ENCODE data around the gene MEN1.

The MEN1 gene

DNA sequence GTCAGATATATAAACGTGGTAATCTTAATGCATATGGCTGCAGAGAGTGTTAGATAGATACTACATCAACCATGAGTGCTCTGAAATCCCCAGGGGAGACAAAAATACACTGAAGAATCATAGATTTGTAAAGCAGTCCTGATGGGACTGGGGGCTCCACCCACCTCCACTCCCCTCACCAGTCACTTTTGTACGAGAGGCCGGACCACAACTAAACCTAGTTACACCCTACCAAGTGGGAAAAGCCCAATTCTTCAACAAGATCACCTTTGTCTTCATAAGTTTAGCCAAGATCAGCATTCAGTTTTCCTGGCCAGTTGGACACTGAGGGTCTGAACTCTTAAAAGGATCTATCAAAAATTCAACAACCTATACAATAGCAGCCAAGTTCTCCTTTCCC is 33.5 kb downstream of the MEN1 start:
- peak overlapping the region; percentile 97 for H3K27ac ChIP-seq (ENCODE audit: poor library complexity, severe bottlenecking)
- no peaks in the 10 kb centered on the region for H3K9me3 ChIP-seq (ENCODE audit: severe bottlenecking)
- TF ChIP-seq, protein P1, sequence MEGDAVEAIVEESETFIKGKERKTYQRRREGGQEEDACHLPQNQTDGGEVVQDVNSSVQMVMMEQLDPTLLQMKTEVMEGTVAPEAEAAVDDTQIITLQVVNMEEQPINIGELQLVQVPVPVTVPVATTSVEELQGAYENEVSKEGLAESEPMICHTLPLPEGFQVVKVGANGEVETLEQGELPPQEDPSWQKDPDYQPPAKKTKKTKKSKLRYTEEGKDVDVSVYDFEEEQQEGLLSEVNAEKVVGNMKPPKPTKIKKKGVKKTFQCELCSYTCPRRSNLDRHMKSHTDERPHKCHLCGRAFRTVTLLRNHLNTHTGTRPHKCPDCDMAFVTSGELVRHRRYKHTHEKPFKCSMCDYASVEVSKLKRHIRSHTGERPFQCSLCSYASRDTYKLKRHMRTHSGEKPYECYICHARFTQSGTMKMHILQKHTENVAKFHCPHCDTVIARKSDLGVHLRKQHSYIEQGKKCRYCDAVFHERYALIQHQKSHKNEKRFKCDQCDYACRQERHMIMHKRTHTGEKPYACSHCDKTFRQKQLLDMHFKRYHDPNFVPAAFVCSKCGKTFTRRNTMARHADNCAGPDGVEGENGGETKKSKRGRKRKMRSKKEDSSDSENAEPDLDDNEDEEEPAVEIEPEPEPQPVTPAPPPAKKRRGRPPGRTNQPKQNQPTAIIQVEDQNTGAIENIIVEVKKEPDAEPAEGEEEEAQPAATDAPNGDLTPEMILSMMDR (IDR thresholded peaks at IDR 0.05; ENCODE audit: poor library complexity, severe bottlenecking), result no peak
- no peak for DNase-seq (ENCODE audit: low spot score)
- H3K27me3 ChIP-seq (ENCODE audit: insufficient read depth, poor library complexity, severe bottlenecking), result no peaks in the 10 kb centered on the region
- H3K4me1 ChIP-seq (ENCODE audit: insufficient read depth, poor library complexity, severe bottlenecking), result peaks cover 14% of the 10 kb centered on the region
- peak overlapping the region; percentile 77 for H3K4me3 ChIP-seq (ENCODE audit: severe bottlenecking)
- no peak for ATAC-seq (ENCODE audit: low read depth)
- peaks cover 57% of the 10 kb centered on the region for H3K36me3 ChIP-seq (ENCODE audit: low read depth)

DNA sequence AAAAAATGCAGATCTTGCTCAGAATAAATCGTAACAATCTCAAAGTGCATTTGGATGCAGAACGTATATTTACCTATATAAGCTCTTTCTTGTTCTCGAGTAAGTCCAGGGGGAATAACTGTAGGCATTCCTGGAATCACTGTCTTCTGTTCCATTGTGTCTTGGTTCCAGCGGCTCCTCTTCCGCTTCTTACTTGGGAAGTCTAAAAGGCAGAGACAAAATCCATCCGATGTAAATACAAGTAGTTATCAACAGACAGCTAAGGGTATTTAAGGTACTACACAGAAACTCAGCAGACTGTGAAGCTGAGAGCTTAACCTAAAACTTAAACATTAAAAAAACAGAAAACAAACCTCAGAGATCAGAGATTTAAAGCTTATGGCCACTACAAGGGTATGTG is 33.9 kb downstream of the MEN1 start:
- no peak for ATAC-seq (ENCODE audit: low read depth)
- TF ChIP-seq, protein P1 (IDR thresholded peaks at IDR 0.05; ENCODE audit: poor library complexity, severe bottlenecking), result no peak
- H3K27ac ChIP-seq (ENCODE audit: poor library complexity, severe bottlenecking), result no peak overlapping the region
- peaks cover 14% of the 10 kb centered on the region for H3K4me1 ChIP-seq (ENCODE audit: insufficient read depth, poor library complexity, severe bottlenecking)
- no peaks in the 10 kb centered on the region for H3K9me3 ChIP-seq (ENCODE audit: severe bottlenecking)
- no peaks in the 10 kb centered on the region for H3K27me3 ChIP-seq (ENCODE audit: insufficient read depth, poor library complexity, severe bottlenecking)
- DNase-seq (ENCODE audit: low spot score), result no peak
- peaks cover 61% of the 10 kb centered on the region for H3K36me3 ChIP-seq (ENCODE audit: low read depth)
- peak overlapping the region; percentile 77 for H3K4me3 ChIP-seq (ENCODE audit: severe bottlenecking)

DNA sequence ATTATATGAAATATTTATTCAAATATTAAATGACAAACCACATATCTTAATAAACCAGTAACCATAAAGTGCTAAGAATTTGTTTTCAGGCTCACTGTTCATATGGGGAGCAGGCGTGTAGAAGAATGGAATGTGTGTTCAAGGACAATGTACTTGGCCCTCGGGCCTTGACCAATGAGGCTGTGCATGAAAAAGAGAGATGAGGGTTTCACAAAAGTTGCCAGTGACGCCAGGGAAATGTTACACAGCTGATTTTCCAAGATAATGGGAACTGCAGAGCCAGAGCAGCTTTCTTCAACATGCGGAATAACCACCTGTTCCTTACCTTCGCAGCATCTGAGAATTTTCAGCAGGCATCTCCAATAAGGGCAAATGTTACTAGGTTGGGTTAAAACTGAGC is 36.2 kb downstream of the MEN1 start:
- ATAC-seq (ENCODE audit: low read depth) (no peak), DNase-seq (ENCODE audit: low spot score) (no peak)
- H3K27me3 ChIP-seq (ENCODE audit: insufficient read depth, poor library complexity, severe bottlenecking), result no peaks in the 10 kb centered on the region
- H3K4me3 ChIP-seq (ENCODE audit: severe bottlenecking), result no peak overlapping the region
- no peaks in the 10 kb centered on the region for H3K9me3 ChIP-seq (ENCODE audit: severe bottlenecking)
- H3K36me3 ChIP-seq (ENCODE audit: low read depth), result peaks cover 84% of the 10 kb centered on the region
- no peak overlapping the region for H3K27ac ChIP-seq (ENCODE audit: poor library complexity, severe bottlenecking)
- TF ChIP-seq, protein P1 (IDR thresholded peaks at IDR 0.05; ENCODE audit: poor library complexity, severe bottlenecking), result no peak
- peaks cover 14% of the 10 kb centered on the region for H3K4me1 ChIP-seq (ENCODE audit: insufficient read depth, poor library complexity, severe bottlenecking)

DNA sequence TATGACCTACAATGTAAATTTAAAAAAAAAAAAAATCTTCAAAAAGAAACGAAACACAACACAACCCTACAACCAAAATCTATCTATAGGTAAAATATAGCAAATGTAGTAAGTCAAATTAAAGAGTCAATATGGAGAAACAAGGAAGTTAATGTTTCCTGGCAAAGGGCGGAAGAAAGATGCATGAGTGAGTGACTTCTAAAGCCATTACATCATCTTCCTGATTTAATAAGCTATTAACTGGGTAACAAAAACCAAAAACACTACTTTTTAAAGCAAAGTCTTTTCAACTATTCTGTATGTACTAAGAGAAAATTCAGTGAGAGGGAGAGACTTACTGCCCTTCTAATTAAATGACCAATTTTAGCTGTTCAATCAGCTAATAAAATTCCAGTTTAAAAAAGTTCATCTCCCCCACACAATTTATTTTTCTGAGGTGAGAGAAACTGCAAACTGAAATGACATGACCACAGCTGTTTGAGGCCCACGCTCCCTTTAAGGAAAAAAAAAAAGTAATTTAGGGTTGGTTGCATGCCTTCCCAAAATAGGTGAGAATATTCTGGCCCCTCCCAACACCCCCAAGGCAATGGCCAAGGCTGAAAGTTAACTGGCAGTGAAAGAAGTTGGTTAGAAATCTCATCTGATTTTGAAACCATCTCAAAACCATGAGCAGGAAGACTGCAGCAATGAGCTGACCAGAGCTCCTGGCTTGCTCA is 37.9 kb downstream of the MEN1 start:
- H3K4me1 ChIP-seq (ENCODE audit: insufficient read depth, poor library complexity, severe bottlenecking), result peaks cover 14% of the 10 kb centered on the region
- DNase-seq (ENCODE audit: low spot score) (no peak), ATAC-seq (ENCODE audit: low read depth) (no peak)
- peaks cover 100% of the 10 kb centered on the region for H3K36me3 ChIP-seq (ENCODE audit: low read depth)
- H3K9me3 ChIP-seq (ENCODE audit: severe bottlenecking), result no peaks in the 10 kb centered on the region
- no peak overlapping the region for H3K27ac ChIP-seq (ENCODE audit: poor library complexity, severe bottlenecking)
- H3K27me3 ChIP-seq (ENCODE audit: insufficient read depth, poor library complexity, severe bottlenecking), result no peaks in the 10 kb centered on the region
- H3K4me3 ChIP-seq (ENCODE audit: severe bottlenecking), result no peak overlapping the region
- TF ChIP-seq, protein P1 (IDR thresholded peaks at IDR 0.05; ENCODE audit: poor library complexity, severe bottlenecking), result no peak

DNA sequence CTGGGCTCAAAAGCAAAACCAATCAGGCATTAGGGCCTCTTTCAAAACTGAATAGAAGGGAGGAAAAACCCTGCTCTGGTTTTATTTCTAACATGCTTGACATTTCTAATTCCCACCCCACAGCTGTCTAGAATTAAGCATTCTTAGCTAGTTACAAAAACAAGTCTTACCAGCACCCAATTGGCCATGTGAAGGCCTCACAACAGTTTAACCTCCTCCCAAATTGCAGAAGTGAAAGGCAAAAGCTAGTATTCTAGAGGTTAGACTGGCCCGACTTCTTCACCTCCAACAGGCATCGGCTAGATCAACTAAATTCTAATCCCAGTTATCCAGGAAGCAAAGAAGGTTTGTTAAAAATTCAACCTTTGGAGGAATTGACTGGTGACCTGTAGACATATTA is 38.5 kb downstream of the MEN1 start:
- ATAC-seq (ENCODE audit: low read depth) (no peak), DNase-seq (ENCODE audit: low spot score) (no peak)
- no peaks in the 10 kb centered on the region for H3K27me3 ChIP-seq (ENCODE audit: insufficient read depth, poor library complexity, severe bottlenecking)
- TF ChIP-seq, protein P1 (IDR thresholded peaks at IDR 0.05; ENCODE audit: poor library complexity, severe bottlenecking), result no peak
- H3K4me1 ChIP-seq (ENCODE audit: insufficient read depth, poor library complexity, severe bottlenecking), result peaks cover 13% of the 10 kb centered on the region
- H3K36me3 ChIP-seq (ENCODE audit: low read depth), result peaks cover 100% of the 10 kb centered on the region
- H3K9me3 ChIP-seq (ENCODE audit: severe bottlenecking), result no peaks in the 10 kb centered on the region
- no peak overlapping the region for H3K4me3 ChIP-seq (ENCODE audit: severe bottlenecking)
- H3K27ac ChIP-seq (ENCODE audit: poor library complexity, severe bottlenecking), result no peak overlapping the region
